B cell (primary cell): ENCODE results near the gene PRDX3. TPM values are rescaled to one million over a fixed set of nuclear protein-coding genes. Genes with fewer than 3 reads are reported as not detected.
A peak's percentile ranks its signal among the peaks of the same experiment; 100 is the strongest.

Experiments used
- ATAC-seq: fragments of 200-7000 bp; cut with Tn5 transposase; one replicate; pipeline ENCODE4 v1.10.0; 2021; ENCODE audit warnings: low read depth, mild to moderate bottlenecking, moderate number of reproducible peaks, moderate library complexity
- CTCF ChIA-PET: fragments of 350-600 bp; sonication (Branson Sonifier 250); formaldehyde crosslinking; loops from one replicate; lab custom pipeline; 2021; ENCODE audit warnings: antibody characterized with exemption, inconsistent platforms; lab: Charles Lee
- POLR2A ChIA-PET: fragments of 350-600 bp; sonication (Branson Sonifier 250); formaldehyde crosslinking; loops from one replicate; lab custom pipeline; 2021; ENCODE audit warnings: antibody characterized with exemption; lab: Charles Lee
- DNase-seq: peaks from one replicate; pipeline ENCODE4 v3.0.0; 2013
- H2AFZ ChIP-seq: 2 replicates; pipeline ENCODE4 v1.6.1; 2012; ENCODE audit warnings: mild to moderate bottlenecking, low read depth, low read length; ENCODE audit not compliant: insufficient read depth, poor library complexity, severe bottlenecking
- H3K27ac ChIP-seq, 2 donors: 1 replicate in 1 of 2; 2 replicates in 1 of 2; pipeline ENCODE4 v1.5.1; 2012 to 2013; ENCODE audit warnings: low read length in 2 of 2, mild to moderate bottlenecking in 2 of 2, moderate library complexity in 1 of 2
- H3K27me3 ChIP-seq, 4 experiments: fragments of 200-600 bp in 1 of 4; sonication (generic) in 1 of 4; replicated peaks in 1 of 4; 1 replicate in 2 of 4; 2 replicates in 2 of 4; pipeline versions ENCODE4 v1.6.1 to v1.7.0; 2013 to 2016; ENCODE audit warnings: low read length in 3 of 4, mild to moderate bottlenecking in 2 of 4, mixed read lengths in 1 of 4, moderate library complexity in 1 of 4; ENCODE audit not compliant: insufficient read depth in 4 of 4, control insufficient read depth in 3 of 4; ENCODE audit errors: control extremely low read depth in 1 of 4
- H3K36me3 ChIP-seq, 2 experiments: replicated peaks in 1 of 2; 1 replicate in 1 of 2; 2 replicates in 1 of 2; pipeline versions ENCODE4 v1.6.1 to v1.7.1; 2013; ENCODE audit warnings: low read length in 1 of 2; ENCODE audit not compliant: insufficient read depth in 2 of 2, control insufficient read depth in 1 of 2; ENCODE audit errors: control extremely low read depth in 1 of 2, extremely low read depth in 1 of 2
- H3K4me1 ChIP-seq, 2 donors: fragments of 200-600 bp in 1 of 2; sonication (generic) in 1 of 2; 1 replicate in 1 of 2; 2 replicates in 1 of 2; pipeline versions ENCODE4 v1.5.1 to v1.6.1; 2013 to 2017; ENCODE audit warnings: low read length in 2 of 2; ENCODE audit not compliant: control insufficient read depth in 2 of 2, insufficient read depth in 2 of 2
- H3K4me2 ChIP-seq: replicated peaks from 2 replicates; pipeline ENCODE3; 2012; ENCODE audit warnings: mild to moderate bottlenecking, low read depth, low read length; ENCODE audit not compliant: poor library complexity, severe bottlenecking
- H3K4me3 ChIP-seq, 5 experiments: fragments of 200-600 bp in 1 of 5; sonication (generic) in 1 of 5; 1 replicate in 3 of 5; 2 replicates in 2 of 5; pipeline versions ENCODE4 v1.5.1 to v1.7.0; 2011 to 2016; ENCODE audit warnings: low read length in 4 of 5, mild to moderate bottlenecking in 4 of 5, low read depth in 2 of 5, control low read depth in 1 of 5, moderate library complexity in 1 of 5; ENCODE audit not compliant: insufficient read depth in 1 of 5; ENCODE audit errors: control extremely low read depth in 1 of 5, extremely low read depth in 1 of 5
- H3K79me2 ChIP-seq: fragments of 200-600 bp; sonication (generic); one replicate; pipeline ENCODE4 v1.6.0; 2016; ENCODE audit warnings: low read length; ENCODE audit not compliant: control insufficient read depth, insufficient read depth
- H3K9ac ChIP-seq: fragments of 200-600 bp; sonication (generic); 2 replicates; pipeline ENCODE4 v1.6.1; 2017; ENCODE audit warnings: mild to moderate bottlenecking, low read length, moderate library complexity
- H3K9me3 ChIP-seq, 3 donors: one replicate each; pipeline versions ENCODE4 v1.6.1 to v1.7.1; 2013; ENCODE audit warnings: low read length in 2 of 3; ENCODE audit not compliant: control insufficient read depth in 2 of 3, insufficient read depth in 1 of 3; ENCODE audit errors: control extremely low read depth in 1 of 3
- H4K20me1 ChIP-seq: 2 replicates; pipeline ENCODE4 v1.6.0; 2012; ENCODE audit warnings: mild to moderate bottlenecking, low read length; ENCODE audit not compliant: insufficient read depth, control insufficient read depth, poor library complexity, severe bottlenecking
- H3K27ac Mint-ChIP-seq: one replicate; pipeline ENCODE4 v1.8.0; 2021; ENCODE audit warnings: mixed read lengths
- H3K27me3 Mint-ChIP-seq: one replicate; pipeline ENCODE4 v1.8.0; 2021; ENCODE audit warnings: mixed read lengths
- H3K4me1 Mint-ChIP-seq: one replicate; pipeline ENCODE4 v1.8.0; 2021; ENCODE audit warnings: mixed read lengths
- H3K4me3 Mint-ChIP-seq: one replicate; pipeline ENCODE4 v1.8.0; 2021; ENCODE audit warnings: mixed read lengths
- H3K9me3 Mint-ChIP-seq: one replicate; pipeline ENCODE4 v1.8.0; 2022; ENCODE audit warnings: mixed read lengths; ENCODE audit not compliant: insufficient read depth
- EZH2 ChIP-seq: IDR thresholded peaks from 2 replicates; pipeline ENCODE4 v1.6.1; 2012; ENCODE audit warnings: borderline replicate concordance, low read depth, mild to moderate bottlenecking, moderate library complexity, low read length; ENCODE audit not compliant: insufficient read depth, poor library complexity, severe bottlenecking
- WGBS: methylation state at CpG from one replicate; pipeline ENCODE4 v1.1.5; 2013; ENCODE audit warnings: missing lambda C conversion rate; ENCODE audit not compliant: insufficient coverage; 5-methylcytosine and 5-hydroxymethylcytosine counted together
- intact Hi-C: fragments of 100-400 bp; cut with micrococcal nuclease; formaldehyde crosslinking; loops from one replicate; pipeline ENCODE4 v1.10.0; 2022
- polyA plus RNA-seq: library from polyadenylated mRNA; depleted of rRNA; stranded (reverse); fragments of >200 nt; gene quantifications from 2 replicates; pipeline ENCODE4 v1.2.3, GENCODE V29; 2012
- total RNA-seq, 2 donors: library from RNA; stranded (reverse); fragments of 120-200 nt in 1 of 2; gene quantifications; 1 replicate in 1 of 2; 2 replicates in 1 of 2; pipeline versions ENCODE4 v1.2.3 to v1.2.4, GENCODE V29; 2013 to 2022
- TF ChIP-seq, protein P1 (sequence below): fragments of 200-600 bp; IDR thresholded peaks from one replicate; pipeline ENCODE4 v1.8.0; 2022; ENCODE audit warnings: antibody characterized with exemption, mild to moderate bottlenecking

The PRDX3 gene
- total and polyA plus RNA-seq, 2 donors (not counting 1 experiment from before 2014, with no cell fraction given) = 18.0 to 36.3 TPM

- TF ChIP-seq, protein P1, sequence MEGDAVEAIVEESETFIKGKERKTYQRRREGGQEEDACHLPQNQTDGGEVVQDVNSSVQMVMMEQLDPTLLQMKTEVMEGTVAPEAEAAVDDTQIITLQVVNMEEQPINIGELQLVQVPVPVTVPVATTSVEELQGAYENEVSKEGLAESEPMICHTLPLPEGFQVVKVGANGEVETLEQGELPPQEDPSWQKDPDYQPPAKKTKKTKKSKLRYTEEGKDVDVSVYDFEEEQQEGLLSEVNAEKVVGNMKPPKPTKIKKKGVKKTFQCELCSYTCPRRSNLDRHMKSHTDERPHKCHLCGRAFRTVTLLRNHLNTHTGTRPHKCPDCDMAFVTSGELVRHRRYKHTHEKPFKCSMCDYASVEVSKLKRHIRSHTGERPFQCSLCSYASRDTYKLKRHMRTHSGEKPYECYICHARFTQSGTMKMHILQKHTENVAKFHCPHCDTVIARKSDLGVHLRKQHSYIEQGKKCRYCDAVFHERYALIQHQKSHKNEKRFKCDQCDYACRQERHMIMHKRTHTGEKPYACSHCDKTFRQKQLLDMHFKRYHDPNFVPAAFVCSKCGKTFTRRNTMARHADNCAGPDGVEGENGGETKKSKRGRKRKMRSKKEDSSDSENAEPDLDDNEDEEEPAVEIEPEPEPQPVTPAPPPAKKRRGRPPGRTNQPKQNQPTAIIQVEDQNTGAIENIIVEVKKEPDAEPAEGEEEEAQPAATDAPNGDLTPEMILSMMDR = peak; percentile 43
- no peak for TF ChIP-seq EZH2
- no peak overlapping the region for H3K9ac ChIP-seq
- H3K79me2 ChIP-seq = no peaks in the 10 kb centered on the region
- H3K27ac Mint-ChIP-seq = no peak overlapping the region
- H3K4me1 ChIP-seq = peaks cover 0 to 3% of the 10 kb centered on the region in 2 donors
- 39% methylated on average over 7 of the region's 7 CpGs for WGBS
- intact Hi-C loops = loop anchor here (2.0 kb wide), 2 partner anchors 218 to 246 kb away; no protein-coding TSS in a partner anchor
- peaks cover 9% of the 10 kb centered on the region for H3K27me3 Mint-ChIP-seq
- H3K4me3 ChIP-seq = no peak overlapping the region
- ATAC-seq (no peak), DNase-seq (peak; percentile 42)
- peaks cover 4% of the 10 kb centered on the region for H3K4me1 Mint-ChIP-seq
- H2AFZ ChIP-seq = no peak overlapping the region
- no peaks in the 10 kb centered on the region for H3K9me3 ChIP-seq
- H3K4me3 Mint-ChIP-seq = no peak overlapping the region
- ChIA-PET CTCF (interaction anchor here (0.5 to 8.5 kb wide), 22 partner anchors 8 to 683 kb away, joined by 3 to 144 read pairs (median 4); partner anchors contain the start of genes GRK5, RGS10 and SFXN4), POLR2A (no interaction called here)
- no peaks in the 10 kb centered on the region for H3K36me3 ChIP-seq
- peaks cover 0 to 8% (median 6%) of the 10 kb centered on the region in 4 experiments for H3K27me3 ChIP-seq
- no peak overlapping the region for H3K4me2 ChIP-seq
- no peaks in the 10 kb centered on the region for H3K9me3 Mint-ChIP-seq
- H4K20me1 ChIP-seq = no peaks in the 10 kb centered on the region
- H3K27ac ChIP-seq = no peak overlapping the region
These were observed 19.8 kb upstream of the PRDX3 start for GRCh38 chr10:119198438-119198837.

DNA sequence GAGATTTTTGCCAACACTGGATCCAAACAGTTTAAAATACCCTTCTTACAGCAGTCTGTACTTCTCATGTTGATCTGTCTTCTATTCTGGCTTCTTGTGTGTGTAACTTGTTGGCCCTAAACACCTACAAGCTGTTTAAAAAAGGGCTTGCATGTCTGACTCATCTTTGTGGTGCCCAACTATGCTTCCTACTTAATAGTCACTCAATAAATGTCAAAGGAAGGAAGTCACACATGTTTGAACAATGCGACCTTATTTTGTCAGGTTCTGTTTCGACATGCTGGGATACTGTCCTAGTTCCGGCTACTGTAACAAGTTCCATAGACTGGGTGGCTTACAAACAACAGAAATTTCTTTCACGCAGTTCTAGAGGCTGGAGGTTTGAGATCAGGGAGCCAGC lies 19.3 kb upstream of the PRDX3 start:
- H3K27me3 ChIP-seq = peaks cover 0 to 8% (median 6%) of the 10 kb centered on the region in 4 experiments
- no peaks in the 10 kb centered on the region for H3K9me3 ChIP-seq
- H3K4me1 ChIP-seq = peaks cover 0 to 3% of the 10 kb centered on the region in 2 donors
- no peak for DNase-seq
- no peak overlapping the region for H3K4me2 ChIP-seq
- peaks cover 4% of the 10 kb centered on the region for H3K4me1 Mint-ChIP-seq
- no peak overlapping the region for H3K9ac ChIP-seq
- no peak overlapping the region for H2AFZ ChIP-seq
- H3K27ac Mint-ChIP-seq = no peak overlapping the region
- no peak for TF ChIP-seq EZH2
- TF ChIP-seq, protein P1 = no peak
- ChIA-PET CTCF (interaction anchor here (0.5 to 8.5 kb wide), 13 partner anchors 9 to 684 kb away, joined by 3 to 144 read pairs (median 5); partner anchors contain the start of genes GRK5, RGS10 and SFXN4), POLR2A (no interaction called here)
- ATAC-seq = no peak
- H4K20me1 ChIP-seq = no peaks in the 10 kb centered on the region
- no peak overlapping the region for H3K4me3 ChIP-seq
- intact Hi-C loops = loop anchor here (2.0 kb wide), 2 partner anchors 219 to 247 kb away; no protein-coding TSS in a partner anchor
- H3K4me3 Mint-ChIP-seq = no peak overlapping the region
- 91% methylated on average over 4 of the region's 4 CpGs for WGBS
- no peaks in the 10 kb centered on the region for H3K9me3 Mint-ChIP-seq
- H3K79me2 ChIP-seq = no peaks in the 10 kb centered on the region
- no peaks in the 10 kb centered on the region for H3K36me3 ChIP-seq
- H3K27ac ChIP-seq = no peak overlapping the region
- H3K27me3 Mint-ChIP-seq = peaks cover 9% of the 10 kb centered on the region
